GM10266 (cell line): ENCODE measurements around the gene RIPK1.
"Not testable (repeated sequence)": the region's sequence is repeated elsewhere in the genome, so short reads cannot be mapped to it uniquely, and the experiment has no call there.

Experiments
- DNase-seq: peaks from one replicate; pipeline ENCODE4 v3.0.0; 2012; ENCODE audit errors: extremely low spot score
- TF ChIP-seq, protein P1 (sequence below): IDR thresholded peaks from 2 replicates; pipeline ENCODE4 v1.5.1; 2012; ENCODE audit warnings: mild to moderate bottlenecking, low read depth; ENCODE audit not compliant: control insufficient read depth, insufficient read depth; ENCODE audit errors: missing control alignments

The RIPK1 gene

GRCh38 chr6:3052481-3053230 is 15.6 kb upstream of the RIPK1 start:
- TF ChIP-seq, protein P1, sequence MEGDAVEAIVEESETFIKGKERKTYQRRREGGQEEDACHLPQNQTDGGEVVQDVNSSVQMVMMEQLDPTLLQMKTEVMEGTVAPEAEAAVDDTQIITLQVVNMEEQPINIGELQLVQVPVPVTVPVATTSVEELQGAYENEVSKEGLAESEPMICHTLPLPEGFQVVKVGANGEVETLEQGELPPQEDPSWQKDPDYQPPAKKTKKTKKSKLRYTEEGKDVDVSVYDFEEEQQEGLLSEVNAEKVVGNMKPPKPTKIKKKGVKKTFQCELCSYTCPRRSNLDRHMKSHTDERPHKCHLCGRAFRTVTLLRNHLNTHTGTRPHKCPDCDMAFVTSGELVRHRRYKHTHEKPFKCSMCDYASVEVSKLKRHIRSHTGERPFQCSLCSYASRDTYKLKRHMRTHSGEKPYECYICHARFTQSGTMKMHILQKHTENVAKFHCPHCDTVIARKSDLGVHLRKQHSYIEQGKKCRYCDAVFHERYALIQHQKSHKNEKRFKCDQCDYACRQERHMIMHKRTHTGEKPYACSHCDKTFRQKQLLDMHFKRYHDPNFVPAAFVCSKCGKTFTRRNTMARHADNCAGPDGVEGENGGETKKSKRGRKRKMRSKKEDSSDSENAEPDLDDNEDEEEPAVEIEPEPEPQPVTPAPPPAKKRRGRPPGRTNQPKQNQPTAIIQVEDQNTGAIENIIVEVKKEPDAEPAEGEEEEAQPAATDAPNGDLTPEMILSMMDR, result no peak
- no peak for DNase-seq

GRCh38 chr6:3053231-3053508 is 15.1 kb upstream of the RIPK1 start:
- DNase-seq, result no peak
- TF ChIP-seq, protein P1, result no peak

GRCh38 chr6:3054229-3055157 is 13.8 kb upstream of the RIPK1 start:
- not testable (repeated sequence) for DNase-seq

DNA sequence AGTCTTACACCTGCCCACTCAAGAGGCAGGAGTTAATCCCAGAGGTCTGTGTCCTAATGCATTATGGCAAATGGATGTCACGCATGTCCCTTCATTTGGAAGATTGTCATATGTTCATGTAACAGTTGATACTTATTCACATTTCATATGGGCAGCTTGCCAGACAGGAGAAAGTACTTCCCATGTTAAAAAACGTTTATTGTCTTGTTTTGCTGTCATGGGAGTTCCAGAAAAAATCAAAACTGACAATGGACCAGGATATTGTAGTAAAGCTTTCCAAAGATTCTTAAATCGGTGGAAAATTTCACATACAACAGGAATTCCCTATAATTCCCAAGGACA is 13.2 kb upstream of the RIPK1 start:
- not testable (repeated sequence) for DNase-seq

GRCh38 chr6:3057063-3057770 is 11.1 kb upstream of the RIPK1 start:
- TF ChIP-seq, protein P1, result no peak
- no peak for DNase-seq

GRCh38 chr6:3058957-3059356 is 9.3 kb upstream of the RIPK1 start:
- no peak for DNase-seq
- TF ChIP-seq, protein P1, result no peak

DNA sequence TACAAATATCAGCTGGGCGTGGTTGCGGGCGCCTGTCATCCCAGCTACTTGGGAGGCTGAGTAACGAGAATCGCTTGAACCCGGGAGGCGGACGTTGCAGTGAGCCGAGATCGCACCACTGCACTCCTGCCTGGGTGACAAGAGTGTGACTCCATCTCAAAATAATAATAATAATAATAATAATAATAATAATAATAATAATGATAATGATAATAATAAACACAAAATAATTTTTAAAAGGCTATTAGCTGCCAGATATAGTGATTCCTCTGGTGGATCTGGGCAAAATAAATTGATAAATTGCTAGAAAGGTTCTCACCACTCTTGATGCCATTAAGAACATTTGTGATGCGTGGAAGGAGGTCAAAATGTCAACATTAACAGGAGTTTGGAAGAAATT is 8.2 kb upstream of the RIPK1 start:
- DNase-seq, result not testable (repeated sequence)

GRCh38 chr6:3061501-3061941 is 6.8 kb upstream of the RIPK1 start:
- DNase-seq, result no peak

GRCh38 chr6:3063340-3063732 is 5.0 kb upstream of the RIPK1 start:
- DNase-seq, result not testable (repeated sequence)

More at GRCh38 chr6:3061501-3061941, 6.8 kb upstream of the RIPK1 start:
- TF ChIP-seq, protein P1, result no peak
